ENCODE measurements around the gene BTBD16. TPM values are rescaled to one million over a fixed set of nuclear protein-coding genes. Genes with fewer than 3 reads are reported as not detected.

The BTBD16 gene
- total RNA-seq, 1 experiment from 2014 or later, result not detected

DNA sequence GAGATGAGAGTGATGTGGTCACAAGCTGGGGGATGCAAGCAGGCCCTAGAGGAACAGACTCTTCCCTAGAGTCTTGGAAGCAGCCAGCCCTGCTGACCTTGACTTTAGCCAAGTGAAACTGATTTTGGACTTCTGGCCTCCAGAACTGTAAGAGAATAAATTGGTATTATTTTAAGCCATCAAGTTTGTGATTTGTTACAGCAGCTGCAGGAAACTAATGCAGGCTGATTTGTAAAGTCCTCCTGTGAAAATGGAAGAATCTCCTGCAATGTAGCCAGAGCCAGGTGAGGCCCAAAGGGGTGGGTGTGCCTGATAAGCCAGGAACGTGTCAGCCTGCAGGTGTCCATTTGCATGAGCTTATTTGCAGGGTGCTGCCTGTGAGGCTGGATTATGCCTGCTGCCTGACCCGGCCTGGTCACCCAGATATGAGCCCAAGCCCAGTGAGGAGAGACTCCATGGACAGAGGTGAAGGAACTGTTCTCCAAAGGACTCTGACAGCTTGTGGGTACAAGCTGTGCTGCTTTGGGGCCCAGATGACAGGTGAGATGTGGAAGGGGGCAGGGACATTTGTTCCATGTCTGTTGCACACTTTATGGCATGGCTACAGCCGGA lies 78.8 kb downstream of the BTBD16 start:
- Mint-ChIP-seq H3K36me3 (peaks cover 26% of the 10 kb centered on the region), H3K27ac (no peak overlapping the region), H3K9me3 (peaks cover 45% of the 10 kb centered on the region), H3K4me1 (peaks cover 18% of the 10 kb centered on the region), H3K27me3 (ENCODE audit: low read depth) (peaks cover 36% of the 10 kb centered on the region), H3K4me3 (no peak overlapping the region)
- DNase-seq (ENCODE audit: low spot score) (no peak), ATAC-seq (no peak)
- TF ChIP-seq FOXJ3 (CRISPR knock-in tag; IDR thresholded peaks at IDR 0.05; ENCODE audit: borderline replicate concordance), result no peak
- TF ChIP-seq, protein P1, sequence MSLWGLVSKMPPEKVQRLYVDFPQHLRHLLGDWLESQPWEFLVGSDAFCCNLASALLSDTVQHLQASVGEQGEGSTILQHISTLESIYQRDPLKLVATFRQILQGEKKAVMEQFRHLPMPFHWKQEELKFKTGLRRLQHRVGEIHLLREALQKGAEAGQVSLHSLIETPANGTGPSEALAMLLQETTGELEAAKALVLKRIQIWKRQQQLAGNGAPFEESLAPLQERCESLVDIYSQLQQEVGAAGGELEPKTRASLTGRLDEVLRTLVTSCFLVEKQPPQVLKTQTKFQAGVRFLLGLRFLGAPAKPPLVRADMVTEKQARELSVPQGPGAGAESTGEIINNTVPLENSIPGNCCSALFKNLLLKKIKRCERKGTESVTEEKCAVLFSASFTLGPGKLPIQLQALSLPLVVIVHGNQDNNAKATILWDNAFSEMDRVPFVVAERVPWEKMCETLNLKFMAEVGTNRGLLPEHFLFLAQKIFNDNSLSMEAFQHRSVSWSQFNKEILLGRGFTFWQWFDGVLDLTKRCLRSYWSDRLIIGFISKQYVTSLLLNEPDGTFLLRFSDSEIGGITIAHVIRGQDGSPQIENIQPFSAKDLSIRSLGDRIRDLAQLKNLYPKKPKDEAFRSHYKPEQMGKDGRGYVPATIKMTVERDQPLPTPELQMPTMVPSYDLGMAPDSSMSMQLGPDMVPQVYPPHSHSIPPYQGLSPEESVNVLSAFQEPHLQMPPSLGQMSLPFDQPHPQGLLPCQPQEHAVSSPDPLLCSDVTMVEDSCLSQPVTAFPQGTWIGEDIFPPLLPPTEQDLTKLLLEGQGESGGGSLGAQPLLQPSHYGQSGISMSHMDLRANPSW (CRISPR knock-in tag; conservative IDR thresholded peaks at IDR 0.05; ENCODE audit: low read depth), result no peak
- TF ChIP-seq, protein P2, sequence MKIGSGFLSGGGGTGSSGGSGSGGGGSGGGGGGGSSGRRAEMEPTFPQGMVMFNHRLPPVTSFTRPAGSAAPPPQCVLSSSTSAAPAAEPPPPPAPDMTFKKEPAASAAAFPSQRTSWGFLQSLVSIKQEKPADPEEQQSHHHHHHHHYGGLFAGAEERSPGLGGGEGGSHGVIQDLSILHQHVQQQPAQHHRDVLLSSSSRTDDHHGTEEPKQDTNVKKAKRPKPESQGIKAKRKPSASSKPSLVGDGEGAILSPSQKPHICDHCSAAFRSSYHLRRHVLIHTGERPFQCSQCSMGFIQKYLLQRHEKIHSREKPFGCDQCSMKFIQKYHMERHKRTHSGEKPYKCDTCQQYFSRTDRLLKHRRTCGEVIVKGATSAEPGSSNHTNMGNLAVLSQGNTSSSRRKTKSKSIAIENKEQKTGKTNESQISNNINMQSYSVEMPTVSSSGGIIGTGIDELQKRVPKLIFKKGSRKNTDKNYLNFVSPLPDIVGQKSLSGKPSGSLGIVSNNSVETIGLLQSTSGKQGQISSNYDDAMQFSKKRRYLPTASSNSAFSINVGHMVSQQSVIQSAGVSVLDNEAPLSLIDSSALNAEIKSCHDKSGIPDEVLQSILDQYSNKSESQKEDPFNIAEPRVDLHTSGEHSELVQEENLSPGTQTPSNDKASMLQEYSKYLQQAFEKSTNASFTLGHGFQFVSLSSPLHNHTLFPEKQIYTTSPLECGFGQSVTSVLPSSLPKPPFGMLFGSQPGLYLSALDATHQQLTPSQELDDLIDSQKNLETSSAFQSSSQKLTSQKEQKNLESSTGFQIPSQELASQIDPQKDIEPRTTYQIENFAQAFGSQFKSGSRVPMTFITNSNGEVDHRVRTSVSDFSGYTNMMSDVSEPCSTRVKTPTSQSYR (CRISPR knock-in tag; IDR thresholded peaks at IDR 0.05), result no peak
- no peak for TF ChIP-seq TCF7 (CRISPR knock-in tag; IDR thresholded peaks at IDR 0.05; ENCODE audit: low read depth)
- TF ChIP-seq, protein P3, sequence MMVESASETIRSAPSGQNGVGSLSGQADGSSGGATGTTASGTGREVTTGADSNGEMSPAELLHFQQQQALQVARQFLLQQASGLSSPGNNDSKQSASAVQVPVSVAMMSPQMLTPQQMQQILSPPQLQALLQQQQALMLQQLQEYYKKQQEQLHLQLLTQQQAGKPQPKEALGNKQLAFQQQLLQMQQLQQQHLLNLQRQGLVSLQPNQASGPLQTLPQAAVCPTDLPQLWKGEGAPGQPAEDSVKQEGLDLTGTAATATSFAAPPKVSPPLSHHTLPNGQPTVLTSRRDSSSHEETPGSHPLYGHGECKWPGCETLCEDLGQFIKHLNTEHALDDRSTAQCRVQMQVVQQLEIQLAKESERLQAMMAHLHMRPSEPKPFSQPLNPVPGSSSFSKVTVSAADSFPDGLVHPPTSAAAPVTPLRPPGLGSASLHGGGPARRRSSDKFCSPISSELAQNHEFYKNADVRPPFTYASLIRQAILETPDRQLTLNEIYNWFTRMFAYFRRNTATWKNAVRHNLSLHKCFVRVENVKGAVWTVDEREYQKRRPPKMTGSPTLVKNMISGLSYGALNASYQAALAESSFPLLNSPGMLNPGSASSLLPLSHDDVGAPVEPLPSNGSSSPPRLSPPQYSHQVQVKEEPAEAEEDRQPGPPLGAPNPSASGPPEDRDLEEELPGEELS (CRISPR knock-in tag; IDR thresholded peaks at IDR 0.05), result no peak
- TF ChIP-seq CBFB (CRISPR knock-in tag; IDR thresholded peaks at IDR 0.05; ENCODE audit: low read depth), result no peak
- no peak for TF ChIP-seq ZBTB21 (CRISPR knock-in tag; IDR thresholded peaks at IDR 0.05; ENCODE audit: borderline replicate concordance)
- TF ChIP-seq, protein P4, sequence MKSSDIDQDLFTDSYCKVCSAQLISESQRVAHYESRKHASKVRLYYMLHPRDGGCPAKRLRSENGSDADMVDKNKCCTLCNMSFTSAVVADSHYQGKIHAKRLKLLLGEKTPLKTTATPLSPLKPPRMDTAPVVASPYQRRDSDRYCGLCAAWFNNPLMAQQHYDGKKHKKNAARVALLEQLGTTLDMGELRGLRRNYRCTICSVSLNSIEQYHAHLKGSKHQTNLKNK (CRISPR knock-in tag; IDR thresholded peaks at IDR 0.05), result no peak
- TF ChIP-seq CREB1 (CRISPR knock-in tag; IDR thresholded peaks at IDR 0.05), result no peak
- TF ChIP-seq E2F4 (CRISPR knock-in tag; IDR thresholded peaks at IDR 0.05; ENCODE audit: borderline replicate concordance, low read depth), result no peak
- TF ChIP-seq ATF3 (CRISPR knock-in tag; conservative IDR thresholded peaks at IDR 0.05), result no peak
- no peak for TF ChIP-seq ZNF232 (CRISPR knock-in tag; IDR thresholded peaks at IDR 0.05)
- TF ChIP-seq ZNF396 (CRISPR knock-in tag; IDR thresholded peaks at IDR 0.05; ENCODE audit: borderline replicate concordance), result no peak
- TF ChIP-seq ESRRA (CRISPR knock-in tag; IDR thresholded peaks at IDR 0.05; ENCODE audit: borderline replicate concordance), result no peak
- no peak for TF ChIP-seq USF2 (CRISPR knock-in tag; IDR thresholded peaks at IDR 0.05)
- TF ChIP-seq, protein P5, sequence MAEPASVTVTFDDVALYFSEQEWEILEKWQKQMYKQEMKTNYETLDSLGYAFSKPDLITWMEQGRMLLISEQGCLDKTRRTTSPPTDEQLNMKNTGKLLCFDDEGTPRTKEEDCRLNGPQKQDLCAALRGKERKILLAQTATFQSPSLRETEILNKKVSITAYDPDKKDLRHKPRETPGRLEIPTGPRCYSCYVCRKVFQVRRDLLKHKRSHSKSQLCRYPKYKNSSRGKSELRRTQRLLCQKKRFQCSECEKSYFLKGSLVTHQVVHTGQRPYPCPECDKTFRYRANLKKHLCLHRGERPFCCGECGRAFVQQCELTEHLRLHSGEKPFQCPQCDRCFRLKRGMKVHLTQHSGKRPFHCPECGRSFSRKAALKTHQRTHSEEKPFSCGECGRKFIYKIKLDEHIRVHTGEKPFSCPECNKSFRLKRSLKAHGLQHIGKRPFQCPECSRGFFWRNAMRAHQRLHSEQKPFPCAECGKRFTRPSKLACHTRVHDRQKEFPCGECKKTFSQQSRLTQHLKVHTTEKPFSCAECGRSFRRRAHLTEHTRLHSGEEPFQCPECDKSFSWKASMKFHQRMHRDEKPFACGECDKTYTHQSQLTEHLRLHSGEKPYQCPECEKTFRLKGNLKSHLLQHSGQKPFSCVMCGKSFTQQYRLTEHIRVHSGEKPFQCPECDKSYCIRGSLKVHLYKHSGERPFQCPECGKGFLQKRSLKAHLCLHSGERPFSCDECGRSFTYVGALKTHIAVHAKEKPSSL (CRISPR knock-in tag; conservative IDR thresholded peaks at IDR 0.05), result no peak
- TF ChIP-seq ELF4 (CRISPR knock-in tag; IDR thresholded peaks at IDR 0.05; ENCODE audit: low read depth), result no peak
- TF ChIP-seq GTF2I (CRISPR knock-in tag; conservative IDR thresholded peaks at IDR 0.05), result no peak
- POLR2A ChIA-PET, result no interaction called here
- CTCF ChIA-PET, result no interaction called here
